Skeletal muscle satellite cell (primary cell): Measurements from ENCODE around the gene CRB1.

Experiments
- H3K27me3 ChIP-seq: 2 replicates; pipeline ENCODE4 v1.7.0; 2013; ENCODE audit warnings: low read length; ENCODE audit not compliant: control insufficient read depth, insufficient read depth
- H3K36me3 ChIP-seq: 2 replicates; pipeline ENCODE4 v1.7.0; 2013; ENCODE audit warnings: mild to moderate bottlenecking, control low read depth, low read length; ENCODE audit not compliant: insufficient read depth
- H3K4me1 ChIP-seq: 2 replicates; pipeline ENCODE4 v1.7.0; 2013; ENCODE audit warnings: low read length; ENCODE audit not compliant: control insufficient read depth, insufficient read depth
- H3K4me2 ChIP-seq: 2 replicates; pipeline ENCODE4 v1.7.0; 2013; ENCODE audit warnings: mild to moderate bottlenecking, low read length
- H3K4me3 ChIP-seq: 2 replicates; pipeline ENCODE4 v1.7.0; 2013; ENCODE audit warnings: low read length
- H3K9ac ChIP-seq: 2 replicates; pipeline ENCODE4 v1.7.0; 2013; ENCODE audit warnings: mild to moderate bottlenecking, low read depth, low read length, moderate library complexity
- H3K9me3 ChIP-seq: replicated peaks from 2 replicates; pipeline ENCODE4 v1.7.0; 2013; ENCODE audit warnings: mild to moderate bottlenecking, control low read depth, low read length

Gene CRB1

GRCh38 chr1:197254866-197255265, 13.2 kb upstream of the CRB1 start:
- Histone ChIP-seq H3K9me3 (no peaks in the 10 kb centered on the region), H3K4me1 (no peaks in the 10 kb centered on the region), H3K27me3 (no peaks in the 10 kb centered on the region), H3K4me2 (no peak overlapping the region), H3K9ac (no peak overlapping the region), H3K4me3 (no peak overlapping the region), H3K36me3 (no peaks in the 10 kb centered on the region)

GRCh38 chr1:197264936-197265567, 3.0 kb upstream of the CRB1 start:
- Histone ChIP-seq H3K4me3 (no peak overlapping the region), H3K36me3 (no peaks in the 10 kb centered on the region), H3K9ac (no peak overlapping the region), H3K27me3 (no peaks in the 10 kb centered on the region), H3K4me2 (no peak overlapping the region), H3K4me1 (no peaks in the 10 kb centered on the region), H3K9me3 (no peaks in the 10 kb centered on the region)

GRCh38 chr1:197269053-197269452, 1.0 kb downstream of the CRB1 start:
- H3K4me2 ChIP-seq: no peak overlapping the region
- peaks cover 4% of the 10 kb centered on the region for H3K4me1 ChIP-seq
- H3K9me3 ChIP-seq: no peaks in the 10 kb centered on the region
- H3K27me3 ChIP-seq: no peaks in the 10 kb centered on the region
- no peak overlapping the region for H3K9ac ChIP-seq
- H3K4me3 ChIP-seq: no peak overlapping the region
- no peaks in the 10 kb centered on the region for H3K36me3 ChIP-seq

- Histone ChIP-seq H3K4me3 (no peak overlapping the region), H3K36me3 (no peaks in the 10 kb centered on the region), H3K9me3 (no peaks in the 10 kb centered on the region), H3K4me1 (peaks cover 4% of the 10 kb centered on the region), H3K9ac (no peak overlapping the region), H3K4me2 (no peak overlapping the region), H3K27me3 (no peaks in the 10 kb centered on the region)
These were observed 4.7 kb downstream of the CRB1 start for GRCh38 chr1:197272791-197273190.

- Histone ChIP-seq H3K4me3 (no peak overlapping the region), H3K27me3 (no peaks in the 10 kb centered on the region), H3K4me1 (peaks cover 4% of the 10 kb centered on the region), H3K9me3 (no peaks in the 10 kb centered on the region), H3K4me2 (no peak overlapping the region), H3K36me3 (no peaks in the 10 kb centered on the region), H3K9ac (no peak overlapping the region)
These were observed 9.1 kb downstream of the CRB1 start for GRCh38 chr1:197277166-197277565.

- no peaks in the 10 kb centered on the region for H3K27me3 ChIP-seq
- no peak overlapping the region for H3K9ac ChIP-seq
- H3K4me3 ChIP-seq: no peak overlapping the region
- H3K9me3 ChIP-seq: no peaks in the 10 kb centered on the region
- H3K4me1 ChIP-seq: no peaks in the 10 kb centered on the region
- no peaks in the 10 kb centered on the region for H3K36me3 ChIP-seq
- H3K4me2 ChIP-seq: no peak overlapping the region
These were observed 16.3 kb downstream of the CRB1 start for GRCh38 chr1:197284325-197284724.

GRCh38 chr1:197284966-197285365, 16.9 kb downstream of the CRB1 start:
- H3K9ac ChIP-seq: no peak overlapping the region

GRCh38 chr1:197285526-197286205, 17.6 kb downstream of the CRB1 start:
- Histone ChIP-seq H3K36me3 (no peaks in the 10 kb centered on the region), H3K9ac (no peak overlapping the region), H3K27me3 (no peaks in the 10 kb centered on the region), H3K9me3 (no peaks in the 10 kb centered on the region), H3K4me1 (peaks cover 4% of the 10 kb centered on the region), H3K4me3 (no peak overlapping the region), H3K4me2 (no peak overlapping the region)

More at GRCh38 chr1:197284966-197285365, 16.9 kb downstream of the CRB1 start:
- H3K4me1 ChIP-seq: no peaks in the 10 kb centered on the region
- no peaks in the 10 kb centered on the region for H3K9me3 ChIP-seq
- H3K4me3 ChIP-seq: no peak overlapping the region
- H3K36me3 ChIP-seq: no peaks in the 10 kb centered on the region
- H3K27me3 ChIP-seq: no peaks in the 10 kb centered on the region
- no peak overlapping the region for H3K4me2 ChIP-seq

- Histone ChIP-seq H3K4me3 (no peak overlapping the region), H3K4me1 (peaks cover 4% of the 10 kb centered on the region), H3K9ac (no peak overlapping the region), H3K9me3 (no peaks in the 10 kb centered on the region), H3K4me2 (no peak overlapping the region), H3K27me3 (no peaks in the 10 kb centered on the region), H3K36me3 (no peaks in the 10 kb centered on the region)
These were observed 18.6 kb downstream of the CRB1 start for GRCh38 chr1:197286634-197287033.

GRCh38 chr1:197287863-197288262, 19.8 kb downstream of the CRB1 start:
- no peak overlapping the region for H3K9ac ChIP-seq
- H3K36me3 ChIP-seq: no peaks in the 10 kb centered on the region
- no peaks in the 10 kb centered on the region for H3K9me3 ChIP-seq
- H3K4me1 ChIP-seq: peaks cover 4% of the 10 kb centered on the region
- H3K27me3 ChIP-seq: no peaks in the 10 kb centered on the region
- H3K4me2 ChIP-seq: no peak overlapping the region
- no peak overlapping the region for H3K4me3 ChIP-seq

GRCh38 chr1:197302775-197303174, 34.7 kb downstream of the CRB1 start:
- Histone ChIP-seq H3K27me3 (no peaks in the 10 kb centered on the region), H3K36me3 (no peaks in the 10 kb centered on the region), H3K9ac (no peak overlapping the region), H3K9me3 (no peaks in the 10 kb centered on the region), H3K4me3 (no peak overlapping the region), H3K4me1 (peaks cover 10% of the 10 kb centered on the region), H3K4me2 (no peak overlapping the region)

GRCh38 chr1:197303463-197303862, 35.4 kb downstream of the CRB1 start:
- Histone ChIP-seq H3K4me3 (no peak overlapping the region), H3K9ac (no peak overlapping the region), H3K27me3 (no peaks in the 10 kb centered on the region), H3K9me3 (no peaks in the 10 kb centered on the region), H3K4me2 (no peak overlapping the region), H3K4me1 (peaks cover 10% of the 10 kb centered on the region), H3K36me3 (no peaks in the 10 kb centered on the region)
